Esophagus (tissue), 2 donors: ENCODE results near the gene SNRNP25. TPM values are rescaled to one million over a fixed set of nuclear protein-coding genes. Genes with fewer than 3 reads are reported as not detected.

ENCODE experiments used
- H3K27ac ChIP-seq, 2 donors: one replicate each; pipeline ENCODE4 v1.5.1; 2013; ENCODE audit warnings: low read depth in 2 of 2, mild to moderate bottlenecking in 2 of 2, inconsistent platforms in 1 of 2, low read length in 1 of 2, moderate library complexity in 1 of 2
- H3K27me3 ChIP-seq, 2 donors: one replicate each; pipeline ENCODE4 v1.6.1; 2013; ENCODE audit warnings: low read length in 2 of 2, control low read depth in 1 of 2, mild to moderate bottlenecking in 1 of 2; ENCODE audit not compliant: insufficient read depth in 2 of 2, control insufficient read depth in 1 of 2
- H3K36me3 ChIP-seq, 2 donors: one replicate each; pipeline ENCODE4 v1.6.1; 2013; ENCODE audit warnings: low read length in 1 of 2; ENCODE audit not compliant: control insufficient read depth in 2 of 2, insufficient read depth in 2 of 2
- H3K4me1 ChIP-seq, 2 donors: one replicate each; pipeline ENCODE4 v1.6.1; 2013; ENCODE audit warnings: low read length in 1 of 2; ENCODE audit not compliant: control insufficient read depth in 2 of 2, insufficient read depth in 2 of 2
- H3K4me3 ChIP-seq, 2 donors: one replicate each; pipeline ENCODE4 v1.5.1; 2013; ENCODE audit warnings: low read length in 2 of 2, mild to moderate bottlenecking in 2 of 2, low read depth in 1 of 2, moderate library complexity in 1 of 2
- H3K9me3 ChIP-seq, 2 donors: one replicate each; pipeline ENCODE4 v1.6.1; 2013; ENCODE audit warnings: mild to moderate bottlenecking in 2 of 2, low read depth in 1 of 2, low read length in 1 of 2, moderate library complexity in 1 of 2; ENCODE audit not compliant: control insufficient read depth in 2 of 2, insufficient read depth in 1 of 2
- WGBS, 2 donors: extraction: QIAGEN DNeasy Blood & Tissue Kit; methylation state at CpG; one replicate each; pipeline ENCODE4 v1.1.7; 2013; 5-methylcytosine and 5-hydroxymethylcytosine counted together
- polyA plus RNA-seq, 2 donors: library from polyadenylated mRNA; stranded (reverse); fragments of 200-250 nt; gene quantifications; one replicate each; pipeline ENCODE4 v1.2.3, GENCODE V29; 2013
- donor health status: healthy with polysubstance abuse.
- donor health status: Bipolar disorder and iron deficiency.

SNRNP25 gene
- polyA plus RNA-seq, 2 donors: 18.1 to 25.6 TPM

- H3K36me3 ChIP-seq: peaks cover 10 to 50% of the 10 kb centered on the region in 2 donors
Observed at GRCh38 chr16:83781-84615, 30.4 kb downstream of the SNRNP25 start.

DNA sequence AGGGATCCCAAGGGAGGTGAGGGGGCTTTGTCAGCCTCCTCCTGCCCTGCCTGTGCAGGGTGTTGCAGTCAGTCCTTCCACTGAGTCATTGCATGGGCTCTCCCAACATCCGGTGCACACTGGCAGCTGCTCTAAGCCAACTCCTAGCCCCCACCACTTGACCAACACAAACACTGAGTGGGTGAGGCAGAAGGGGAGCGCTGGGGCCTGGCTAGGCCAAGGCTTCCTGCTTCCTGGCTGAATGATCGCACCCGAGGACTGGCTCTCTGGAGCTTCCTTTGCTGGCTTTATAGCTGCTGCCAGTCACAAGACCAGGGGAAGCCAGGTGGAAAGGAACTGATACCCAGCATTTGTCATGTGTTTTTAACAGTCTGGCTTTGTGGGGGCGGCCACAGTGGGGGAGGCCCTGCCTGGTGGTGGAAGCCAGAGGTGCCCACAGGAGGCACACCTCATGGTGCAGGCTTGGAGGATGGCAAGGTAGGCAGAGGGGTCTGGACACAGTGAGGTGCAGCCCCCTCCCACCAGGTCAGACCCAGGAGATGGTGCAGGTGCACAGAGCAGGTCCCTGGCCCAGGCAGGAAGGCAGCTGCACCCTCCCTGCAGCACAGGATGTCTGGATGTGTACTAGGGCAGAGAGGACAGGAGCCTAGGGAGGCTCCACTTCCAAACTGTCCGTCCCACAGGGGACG lies 31.2 kb downstream of the SNRNP25 start:
- 45 to 48% methylated on average over 7 of the region's 7 CpGs for WGBS, 2 donors
- Histone ChIP-seq H3K4me1 (peaks cover 4 to 11% of the 10 kb centered on the region in 2 donors), H3K4me3 (no peak overlapping the region), H3K36me3 (peaks cover 12 to 52% of the 10 kb centered on the region in 2 donors), H3K9me3 (no peaks in the 10 kb centered on the region), H3K27ac (peak overlapping the region; percentile 48), H3K27me3 (no peaks in the 10 kb centered on the region)

More at GRCh38 chr16:83781-84615, 30.4 kb downstream of the SNRNP25 start:
- Histone ChIP-seq H3K4me1 (peaks cover 4 to 16% of the 10 kb centered on the region in 2 donors), H3K9me3 (no peaks in the 10 kb centered on the region), H3K27me3 (no peaks in the 10 kb centered on the region), H3K4me3 (no peak overlapping the region), H3K27ac (peak overlapping the region; percentile 37 to 48)
- 62 to 64% methylated on average over 21 of the region's 21 CpGs for WGBS, 2 donors

- no peak overlapping the region for H3K4me3 ChIP-seq
- H3K27ac ChIP-seq: peak overlapping the region in 1 of 2 donors; percentile 27
- H3K4me1 ChIP-seq: peaks cover 4 to 8% of the 10 kb centered on the region in 2 donors
- peaks cover 12 to 51% of the 10 kb centered on the region in 2 donors for H3K36me3 ChIP-seq
- WGBS, 2 donors: 68 to 78% methylated on average over 18 of the region's 18 CpGs
- H3K9me3 ChIP-seq: no peaks in the 10 kb centered on the region
- H3K27me3 ChIP-seq: no peaks in the 10 kb centered on the region
Observed at GRCh38 chr16:85407-85782, 31.8 kb downstream of the SNRNP25 start.

- Histone ChIP-seq H3K36me3 (peaks cover 12 to 50% of the 10 kb centered on the region in 2 donors), H3K27ac (no peak overlapping the region), H3K27me3 (no peaks in the 10 kb centered on the region), H3K4me3 (no peak overlapping the region), H3K9me3 (no peaks in the 10 kb centered on the region), H3K4me1 (peaks cover 4 to 8% of the 10 kb centered on the region in 2 donors)
- 75 to 76% methylated on average over 9 of the region's 9 CpGs for WGBS, 2 donors
Observed at GRCh38 chr16:85865-86264, 32.2 kb downstream of the SNRNP25 start.

- H3K27me3 ChIP-seq: no peaks in the 10 kb centered on the region
- H3K27ac ChIP-seq: no peak overlapping the region
- no peaks in the 10 kb centered on the region for H3K9me3 ChIP-seq
- 78 to 83% methylated on average over 22 to 23 of the region's 23 CpGs for WGBS, 2 donors
- H3K36me3 ChIP-seq: peaks cover 12 to 49% of the 10 kb centered on the region in 2 donors
- H3K4me3 ChIP-seq: no peak overlapping the region
- peaks cover 4 to 8% of the 10 kb centered on the region in 2 donors for H3K4me1 ChIP-seq
Observed at GRCh38 chr16:86483-86952, 32.9 kb downstream of the SNRNP25 start.

DNA sequence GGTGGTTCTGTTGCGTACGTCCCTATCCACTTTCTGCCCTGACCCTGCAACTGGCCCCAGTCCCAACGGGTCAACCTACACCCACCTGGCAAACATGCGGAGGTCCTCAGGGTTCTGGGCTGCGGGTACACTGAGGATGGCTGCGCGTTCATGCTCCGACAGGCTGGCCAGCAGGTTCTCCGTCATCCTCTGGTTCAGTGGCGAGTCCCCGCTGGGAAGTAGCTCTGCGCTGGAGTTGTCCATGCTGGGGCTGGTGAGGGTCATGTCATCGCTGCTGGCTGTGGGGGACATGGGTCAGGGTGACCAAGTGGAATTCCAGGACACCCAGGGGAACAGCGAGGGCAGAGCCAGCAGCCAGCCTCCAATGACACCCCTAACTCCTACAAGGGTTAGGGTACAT lies 35.0 kb downstream of the SNRNP25 start:
- no peak overlapping the region for H3K27ac ChIP-seq
- no peak overlapping the region for H3K4me3 ChIP-seq
- peaks cover 12 to 50% of the 10 kb centered on the region in 2 donors for H3K36me3 ChIP-seq
- H3K9me3 ChIP-seq: no peaks in the 10 kb centered on the region
- peaks cover 4 to 8% of the 10 kb centered on the region in 2 donors for H3K4me1 ChIP-seq
- no peaks in the 10 kb centered on the region for H3K27me3 ChIP-seq
- 94 to 95% methylated on average over 14 of the region's 14 CpGs for WGBS, 2 donors

- WGBS, 2 donors: 88 to 90% methylated on average over 30 of the region's 30 CpGs
- peaks cover 9 to 48% of the 10 kb centered on the region in 2 donors for H3K36me3 ChIP-seq
Observed at GRCh38 chr16:89391-90302, 36.0 kb downstream of the SNRNP25 start.

DNA sequence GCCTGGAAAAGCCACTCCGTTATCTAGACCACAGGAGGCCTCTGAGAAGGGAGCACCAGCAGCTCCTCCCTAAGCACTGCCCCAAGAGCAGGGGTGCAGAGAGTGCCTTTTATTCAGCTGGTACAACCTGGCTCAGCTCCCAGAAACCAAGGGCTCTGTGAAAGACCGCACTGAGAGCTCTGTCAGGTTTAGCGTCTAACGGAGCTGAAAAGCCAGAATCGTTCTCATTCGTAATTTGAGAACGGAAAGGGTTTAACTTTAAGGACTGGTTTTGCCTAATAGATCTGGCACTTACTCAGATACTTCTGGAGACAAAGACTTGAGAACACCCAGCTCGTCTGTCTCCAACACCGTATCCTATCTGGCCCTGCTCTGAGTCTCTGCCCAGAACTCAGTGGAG lies 37.9 kb downstream of the SNRNP25 start:
- WGBS, 2 donors: 44 to 45% methylated on average over 9 of the region's 9 CpGs
- H3K27me3 ChIP-seq: no peaks in the 10 kb centered on the region
- no peaks in the 10 kb centered on the region for H3K9me3 ChIP-seq
- peaks cover 6 to 35% of the 10 kb centered on the region in 2 donors for H3K36me3 ChIP-seq
- no peak overlapping the region for H3K4me3 ChIP-seq
- H3K27ac ChIP-seq: no peak overlapping the region
- H3K4me1 ChIP-seq: no peaks in the 10 kb centered on the region

More at GRCh38 chr16:89391-90302, 36.0 kb downstream of the SNRNP25 start:
- no peak overlapping the region for H3K4me3 ChIP-seq
- no peaks in the 10 kb centered on the region for H3K9me3 ChIP-seq
- H3K27ac ChIP-seq: no peak overlapping the region
- peaks cover 0 to 7% of the 10 kb centered on the region in 2 donors for H3K4me1 ChIP-seq
- H3K27me3 ChIP-seq: no peaks in the 10 kb centered on the region
